Astrocyte (in vitro differentiated cells and primary cell): ENCODE data around the gene ESRRG.

ENCODE experiments used
- CTCF ChIP-seq: IDR thresholded peaks from 2 replicates; pipeline ENCODE4 v1.5.1; 2011; ENCODE audit warnings: low read depth, mild to moderate bottlenecking, inconsistent platforms, low read length, moderate library complexity; ENCODE audit not compliant: insufficient read depth
- EZH2 ChIP-seq: IDR thresholded peaks from 2 replicates; pipeline ENCODE4 v1.6.1; 2012; ENCODE audit warnings: mild to moderate bottlenecking, low read length, inconsistent platforms; ENCODE audit not compliant: insufficient read depth

GRCh38 chr1:216686860-216687766 lies 36.1 kb downstream of the ESRRG start:
- TF ChIP-seq CTCF = no peak
- no peak for TF ChIP-seq EZH2
